HG03060 (cell line): ENCODE measurements around the gene AUTS2.

ENCODE experiments used
- ATAC-seq: cut with Tn5 transposase; IDR thresholded peaks from one replicate; pipeline ENCODE4 v1.9.1; 2021; ENCODE audit warnings: low read depth, moderate number of reproducible peaks; ENCODE audit not compliant: unreplicated experiment

Gene AUTS2

DNA sequence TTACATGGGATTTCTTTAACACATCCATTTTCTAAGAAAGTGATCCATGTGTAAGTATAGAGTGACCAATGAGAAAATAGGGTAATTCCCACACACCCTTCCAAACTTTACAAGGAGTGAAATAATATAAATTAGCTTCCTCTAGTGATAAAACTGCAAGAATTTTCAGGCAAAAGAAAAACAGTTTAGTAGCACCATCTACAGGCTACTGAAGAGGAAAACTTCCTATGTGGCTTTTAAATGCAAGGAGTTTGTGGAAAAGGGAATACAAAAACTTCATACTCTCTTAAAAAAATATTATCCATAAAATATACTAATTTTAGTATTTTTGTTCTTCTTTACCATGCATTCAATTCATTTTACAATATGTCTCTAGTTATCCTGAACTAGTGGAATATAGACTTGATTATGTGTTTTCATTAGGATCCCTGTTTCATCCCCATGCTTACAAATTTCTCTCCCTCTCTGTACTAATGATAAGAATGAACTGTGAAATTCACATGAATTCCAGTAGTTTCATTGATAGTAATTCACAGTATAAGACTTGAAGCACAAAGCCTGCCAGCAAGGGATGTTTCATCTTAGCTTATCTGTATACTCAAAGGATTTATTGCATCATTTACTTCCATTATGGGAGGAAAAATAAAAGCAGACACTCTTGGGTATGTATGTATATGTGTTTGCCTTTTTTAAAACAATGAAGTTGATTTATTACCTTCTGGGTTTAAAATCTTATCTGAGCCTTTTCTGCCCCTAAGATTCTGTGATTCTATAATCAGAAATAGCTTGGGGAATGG, 442.9 kb downstream of the AUTS2 start:
- ATAC-seq, result no peak

DNA sequence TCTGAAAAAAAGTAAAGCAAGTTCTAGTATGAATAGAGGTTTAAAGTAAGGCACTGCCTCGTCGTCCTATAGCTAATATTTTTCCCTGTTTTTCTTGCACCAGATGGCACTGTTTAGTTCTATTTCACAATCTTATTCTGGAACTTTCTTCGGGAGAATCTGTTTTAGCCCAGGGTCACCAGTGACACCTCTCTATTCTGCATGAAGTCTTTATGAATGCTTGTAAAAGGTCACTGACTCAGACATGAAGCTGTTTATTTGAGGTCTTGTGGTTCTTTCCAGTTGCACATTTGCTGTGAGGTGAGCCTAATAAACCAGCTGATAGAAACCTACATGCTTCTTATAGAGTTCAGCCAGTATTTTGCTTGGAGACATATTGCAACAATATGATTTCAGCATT, 444.3 kb downstream of the AUTS2 start:
- ATAC-seq, result no peak

DNA sequence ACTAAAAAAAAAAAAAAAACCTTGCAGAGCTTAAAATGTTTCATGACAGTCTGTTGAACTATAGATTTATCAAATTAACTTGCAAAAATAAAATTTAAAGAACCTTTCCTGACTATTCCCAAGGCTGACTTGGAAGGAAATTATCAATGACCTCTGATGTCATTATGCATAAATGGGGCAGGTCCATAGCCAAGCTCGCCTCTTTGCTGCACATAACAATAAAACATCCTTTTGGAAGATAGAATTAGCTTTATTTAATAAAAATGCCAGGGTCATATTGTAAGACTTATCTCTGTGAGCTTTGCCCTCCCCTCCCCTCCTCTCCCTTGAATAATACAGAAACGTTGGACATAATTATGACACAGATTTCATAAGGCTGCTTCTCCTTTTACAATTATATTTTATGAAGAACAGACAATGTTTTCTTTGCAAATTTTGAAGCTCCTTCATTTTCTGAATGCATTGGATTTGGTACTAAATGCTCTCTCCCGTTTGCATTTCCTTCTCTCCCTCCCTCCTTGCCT, 444.8 kb downstream of the AUTS2 start:
- ATAC-seq, result no peak

DNA sequence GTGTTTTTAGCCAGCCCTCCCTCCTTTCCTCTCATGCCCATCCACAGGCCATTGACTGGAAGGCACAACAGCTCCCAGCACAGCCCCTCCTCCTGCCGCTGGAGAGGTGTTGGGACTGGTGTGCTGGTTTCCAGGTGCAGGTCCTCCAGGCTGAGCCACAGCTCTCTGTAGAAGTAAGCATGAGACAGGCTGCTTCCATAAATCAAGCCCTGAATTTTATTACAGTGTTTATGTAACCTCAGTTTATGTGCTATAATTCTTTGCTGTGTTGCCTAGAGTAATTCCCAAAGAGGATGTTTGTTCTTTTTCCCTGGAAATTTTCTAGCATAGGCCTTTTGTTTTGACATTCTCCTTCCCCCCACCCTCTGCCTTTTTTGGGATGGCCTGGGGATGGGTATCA, 445.8 kb downstream of the AUTS2 start:
- ATAC-seq, result no peak

DNA sequence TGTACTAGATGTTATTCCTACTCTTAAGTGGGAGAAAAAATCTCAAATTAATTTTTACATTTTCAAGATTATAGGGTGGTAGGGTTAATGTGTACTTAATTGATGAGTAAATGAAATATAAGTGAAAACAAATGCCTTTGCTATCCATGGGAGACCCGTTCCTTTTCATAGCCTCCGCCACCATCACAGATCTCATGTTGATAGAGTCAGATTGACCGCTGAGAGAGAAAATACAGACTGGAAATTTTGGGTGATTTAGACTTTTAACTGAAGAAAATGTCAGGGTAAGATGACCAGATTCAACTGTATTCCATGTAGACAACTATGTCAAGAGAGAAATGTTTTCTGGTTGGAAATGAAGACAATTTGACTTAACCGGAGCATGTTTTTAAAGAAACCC, 446.2 kb downstream of the AUTS2 start:
- ATAC-seq, result no peak

DNA sequence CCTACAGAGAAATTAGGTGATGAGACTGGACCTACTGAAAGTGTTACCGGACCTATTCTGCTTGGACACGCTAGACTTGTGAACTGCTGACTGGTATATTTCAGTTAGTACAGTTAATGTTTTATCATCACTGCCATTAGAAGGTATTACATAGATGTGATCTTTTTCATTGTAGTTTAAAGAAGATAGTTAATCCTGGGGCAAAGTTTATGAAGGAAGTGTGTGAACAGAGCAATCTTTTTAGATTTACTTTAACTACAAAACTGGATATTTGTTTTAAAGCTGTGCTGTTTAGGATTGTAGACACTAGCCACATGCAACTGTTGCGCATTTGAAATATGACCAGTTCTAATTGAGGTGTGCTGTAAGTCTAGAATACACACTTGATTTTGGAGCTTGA, 446.7 kb downstream of the AUTS2 start:
- ATAC-seq, result no peak

DNA sequence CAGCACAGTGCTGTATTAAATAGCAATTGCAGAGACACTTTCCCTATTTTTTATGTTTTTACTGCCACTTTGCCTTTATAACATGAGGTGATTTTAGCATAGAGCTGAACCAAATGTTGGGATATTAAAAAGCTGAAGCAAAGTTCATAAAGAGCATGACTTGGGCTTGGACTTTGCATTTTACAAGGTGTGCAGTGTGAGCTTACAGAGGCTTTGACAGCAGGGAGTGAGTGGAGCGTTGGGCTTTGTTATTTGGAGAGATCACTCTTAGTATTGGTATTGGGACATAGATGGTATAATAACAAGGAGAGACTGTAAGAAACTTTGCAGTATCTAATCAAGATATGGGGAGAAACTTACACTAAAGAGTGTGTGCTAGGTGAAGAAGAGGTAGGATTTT, 449.1 kb downstream of the AUTS2 start:
- ATAC-seq, result no peak

DNA sequence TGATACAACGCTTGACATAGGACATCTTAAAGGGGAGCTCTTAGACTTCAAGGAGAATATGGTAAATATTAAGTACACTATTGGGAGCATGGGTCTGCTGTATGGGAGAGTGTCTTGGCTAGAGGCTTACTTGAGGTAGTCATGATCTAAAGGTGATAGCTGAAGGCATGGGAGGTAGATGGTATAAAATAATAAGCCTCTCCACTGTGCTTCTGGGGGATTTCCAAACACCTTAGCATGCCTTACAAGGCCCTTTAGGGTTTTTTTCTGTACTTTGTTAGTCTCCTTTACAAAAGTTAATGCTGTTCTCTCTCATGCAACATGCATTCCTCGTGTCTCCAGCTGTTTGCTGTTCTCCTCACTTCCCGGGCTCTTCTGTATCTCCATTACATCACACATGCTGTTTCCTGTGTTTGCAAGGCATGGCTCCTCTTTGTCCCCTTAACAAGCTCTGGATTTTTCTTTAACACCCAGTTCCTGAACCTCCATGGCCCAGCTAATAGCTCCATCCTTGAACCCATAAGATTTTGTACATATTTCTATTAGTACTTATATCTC, 449.7 kb downstream of the AUTS2 start:
- ATAC-seq, result no peak

DNA sequence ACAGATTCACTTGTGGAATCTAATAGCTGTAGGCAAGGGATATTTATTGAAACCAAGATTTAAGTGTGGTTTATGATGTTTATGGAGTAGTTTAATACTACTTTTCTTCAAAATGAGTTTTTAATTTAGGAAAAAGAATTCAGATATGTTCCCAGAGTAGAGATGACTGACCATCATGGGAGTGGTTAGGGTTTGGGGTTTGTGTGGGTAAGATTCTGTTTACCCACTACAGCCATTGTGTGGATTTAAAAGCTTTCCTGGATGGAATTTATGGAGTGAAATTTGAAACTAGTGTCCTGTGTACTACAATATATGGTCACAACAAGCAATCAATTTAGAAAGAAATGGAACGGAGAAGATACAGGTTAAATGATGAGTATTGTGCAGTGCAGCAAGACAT, 453.5 kb downstream of the AUTS2 start:
- ATAC-seq, result no peak

DNA sequence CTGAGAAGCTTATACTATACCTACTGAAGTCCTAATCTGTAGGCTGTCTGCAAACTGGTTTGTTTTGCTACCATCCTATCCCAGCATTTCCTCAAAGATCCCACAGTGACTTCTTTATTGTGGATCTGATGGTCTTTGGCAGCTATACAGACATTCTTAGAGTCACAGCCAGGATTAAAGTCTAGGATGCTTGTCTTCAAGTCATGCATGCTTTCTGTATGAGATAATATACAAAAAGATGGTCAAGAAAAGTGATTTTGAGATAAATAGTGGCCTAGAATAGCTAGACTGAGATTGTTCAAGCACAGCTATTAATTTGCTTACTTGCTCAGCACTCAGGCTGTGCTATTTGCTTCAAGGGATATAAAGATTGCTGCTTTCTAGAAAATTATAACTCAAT, 454.4 kb downstream of the AUTS2 start:
- ATAC-seq, result no peak

DNA sequence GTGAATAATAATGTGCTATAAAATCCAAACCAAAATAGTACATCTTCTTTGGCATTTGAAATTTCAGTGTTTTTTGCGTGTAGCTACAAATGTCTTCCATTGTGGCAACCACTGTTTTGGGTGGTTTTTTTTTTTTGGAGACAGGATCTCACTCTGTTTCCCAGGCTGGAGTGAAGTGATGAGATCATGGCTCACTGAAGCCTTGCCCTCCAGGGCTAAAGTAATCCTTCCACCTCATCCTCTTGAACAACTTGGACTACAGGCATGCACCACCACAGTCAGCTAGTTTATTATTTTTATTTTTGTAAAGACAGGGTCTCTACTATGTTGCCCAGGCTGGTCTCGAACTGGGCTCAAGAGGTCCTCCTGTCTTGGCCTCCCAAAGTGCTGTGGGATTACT, 455.1 kb downstream of the AUTS2 start:
- ATAC-seq, result no peak

DNA sequence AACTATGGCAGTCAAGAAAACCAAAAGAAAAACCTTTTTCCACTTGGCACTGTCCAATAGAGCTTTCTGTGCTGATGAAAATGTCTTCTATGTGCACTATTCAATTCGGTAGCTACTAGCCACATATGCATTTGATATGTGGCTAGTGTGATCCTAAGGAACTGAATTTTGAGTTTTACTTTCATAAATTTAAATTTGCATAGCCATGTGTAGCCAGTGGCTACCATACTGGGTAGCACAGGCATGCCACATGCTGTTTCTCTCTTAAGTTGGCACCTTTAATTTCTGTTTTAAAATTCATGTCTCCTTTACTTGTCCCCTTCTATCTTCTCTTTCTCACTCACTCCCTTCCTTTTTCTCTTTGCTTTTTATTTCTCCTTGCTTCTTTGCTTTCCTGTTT, 455.7 kb downstream of the AUTS2 start:
- no peak for ATAC-seq

DNA sequence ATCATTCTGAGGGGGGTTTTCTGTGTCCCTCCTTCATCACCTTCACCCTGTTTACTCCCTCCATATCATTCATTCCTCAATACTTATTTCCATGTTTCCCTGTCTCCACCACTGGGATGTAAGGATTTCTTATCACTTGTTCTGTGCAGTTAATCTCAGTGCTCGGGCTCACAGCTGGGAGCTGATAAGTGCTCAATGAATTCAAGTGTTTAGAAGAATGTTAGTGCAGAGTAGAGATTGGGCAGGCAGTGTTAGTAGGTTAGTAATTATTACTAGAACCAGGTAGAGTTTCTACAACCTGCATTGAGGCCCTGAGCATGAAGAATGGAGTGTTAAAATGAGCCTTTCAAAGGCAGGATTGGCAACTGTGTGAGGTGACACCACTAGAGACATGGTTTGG, 458.1 kb downstream of the AUTS2 start:
- ATAC-seq, result no peak

DNA sequence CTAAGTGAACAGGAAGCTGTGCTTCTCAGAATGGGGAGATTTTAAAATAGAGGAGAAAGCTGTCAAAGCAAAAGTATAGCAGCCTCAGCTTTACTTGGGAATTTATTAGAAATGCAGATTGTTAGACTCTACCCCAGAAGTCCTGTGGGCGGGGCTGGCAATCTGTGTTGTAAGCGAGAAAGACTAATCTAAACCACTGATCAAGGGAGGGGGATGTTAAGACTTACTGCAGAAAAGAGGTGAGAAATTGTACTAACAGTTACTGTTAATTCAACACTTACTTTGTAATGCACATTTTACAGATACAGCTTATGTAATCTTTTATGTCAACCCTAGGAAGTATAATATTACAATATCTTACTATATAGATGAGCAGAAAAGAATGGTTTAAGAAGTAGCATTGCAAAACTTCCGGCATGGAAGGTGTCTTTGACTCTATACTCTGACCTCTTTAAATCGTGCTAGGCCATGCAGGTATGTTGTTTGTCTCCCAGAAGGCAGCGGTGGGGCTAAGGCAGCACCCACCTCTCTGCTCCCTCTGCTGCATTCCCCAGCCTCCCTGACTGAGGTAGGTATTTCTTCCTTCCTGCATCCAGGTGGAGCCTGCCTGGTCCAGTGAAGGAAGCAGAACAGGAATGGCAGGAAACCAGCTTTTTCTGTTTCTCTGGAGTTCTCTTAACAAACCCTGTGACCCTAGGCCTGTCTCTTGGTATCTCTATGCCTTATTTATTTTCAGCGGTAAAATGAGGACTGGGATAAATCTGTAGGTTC, 462.2 kb downstream of the AUTS2 start:
- no peak for ATAC-seq

DNA sequence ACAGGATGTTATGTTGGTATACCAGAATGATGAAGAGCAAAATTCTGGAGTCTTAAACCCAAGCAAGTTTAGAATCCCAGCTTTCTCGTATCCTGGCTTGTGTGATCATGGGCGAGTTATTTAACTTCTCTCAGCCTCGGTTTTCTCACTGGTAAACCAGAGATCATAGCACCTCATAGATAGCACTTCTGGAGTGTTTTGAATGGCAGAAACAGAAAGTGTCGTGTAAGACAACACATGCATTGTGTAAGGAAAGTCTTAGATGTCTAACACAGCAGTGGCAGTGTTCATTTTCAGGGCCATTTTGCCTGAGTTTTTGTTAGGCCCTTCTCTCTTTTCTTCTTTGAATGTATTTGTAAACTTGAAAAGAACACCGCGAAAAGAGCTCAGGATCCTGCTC, 465.1 kb downstream of the AUTS2 start:
- no peak for ATAC-seq

DNA sequence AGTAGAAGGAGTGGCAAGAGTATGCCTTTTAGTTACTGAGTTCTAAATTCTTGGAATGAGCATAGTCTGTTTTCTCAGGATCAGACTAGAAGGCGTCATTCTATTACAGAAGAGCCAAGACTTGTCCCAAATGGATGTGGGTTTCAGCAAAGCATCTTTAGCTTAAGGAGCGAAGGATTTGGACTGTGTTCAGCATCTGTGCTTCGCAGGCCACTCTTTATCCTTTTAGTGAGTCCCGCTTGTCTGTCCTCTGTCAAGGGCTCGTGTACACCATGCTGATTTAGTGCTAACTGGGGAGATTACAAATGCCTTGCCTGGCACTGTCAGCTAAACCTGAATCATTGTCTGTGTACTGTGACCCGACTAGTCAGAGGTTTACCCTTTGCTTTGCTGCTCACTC, 465.7 kb downstream of the AUTS2 start:
- no peak for ATAC-seq

DNA sequence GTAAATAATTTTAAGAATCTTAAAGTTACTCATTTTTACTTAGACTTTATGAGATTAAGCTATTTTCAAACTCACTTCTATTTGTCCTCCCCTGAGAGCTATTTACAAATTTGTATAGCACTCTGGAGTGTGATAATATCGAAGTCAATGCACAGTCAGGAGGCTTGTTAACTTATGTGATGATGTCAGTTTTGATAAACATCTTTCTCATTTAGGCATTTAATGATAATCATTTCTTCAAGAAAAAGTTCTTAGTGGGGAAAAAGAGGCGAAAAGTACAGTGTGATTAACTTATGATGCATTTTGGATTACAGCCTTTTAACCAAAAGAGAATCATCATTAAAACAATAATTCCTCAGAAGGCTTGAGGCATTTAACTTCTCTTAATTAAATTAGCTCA, 468.6 kb downstream of the AUTS2 start:
- no peak for ATAC-seq

DNA sequence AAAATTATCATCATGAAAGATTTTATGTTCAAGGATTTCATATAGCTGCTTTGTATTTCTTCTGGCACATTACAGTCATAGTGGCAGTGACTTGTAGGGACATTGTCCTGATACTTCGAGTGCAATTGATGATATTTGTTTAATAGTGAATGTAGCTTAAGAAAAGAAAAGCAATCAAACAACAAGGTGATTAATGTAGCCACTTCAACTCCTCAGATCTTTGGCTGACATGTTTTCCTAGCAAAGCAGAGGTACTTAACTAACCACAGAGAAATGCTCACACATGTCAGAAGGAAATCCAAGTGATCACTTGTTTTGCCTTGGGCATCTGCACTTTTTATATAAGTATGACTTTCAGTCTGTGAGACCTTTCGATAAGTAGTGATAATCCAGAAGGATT, 470.3 kb downstream of the AUTS2 start:
- ATAC-seq, result no peak

DNA sequence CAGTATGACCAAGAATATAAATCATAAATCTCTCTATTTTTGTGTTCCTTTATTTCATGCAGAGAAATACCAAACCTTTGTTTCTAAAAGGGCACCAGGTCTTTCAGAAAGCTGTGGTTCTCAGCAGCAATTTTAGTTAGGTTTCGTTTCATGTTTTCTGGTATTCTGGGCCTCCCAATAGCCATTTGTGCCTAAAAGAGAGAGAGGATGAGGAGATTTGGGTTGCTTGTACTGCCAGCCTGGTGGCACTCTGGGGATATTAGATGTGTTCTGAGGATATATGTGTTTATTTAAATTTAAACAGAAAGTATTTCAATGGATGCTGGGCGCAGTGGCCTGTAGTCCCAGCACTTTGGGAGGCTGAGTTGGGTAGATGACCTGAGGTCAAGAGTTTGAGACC, 471.7 kb downstream of the AUTS2 start:
- no peak for ATAC-seq

DNA sequence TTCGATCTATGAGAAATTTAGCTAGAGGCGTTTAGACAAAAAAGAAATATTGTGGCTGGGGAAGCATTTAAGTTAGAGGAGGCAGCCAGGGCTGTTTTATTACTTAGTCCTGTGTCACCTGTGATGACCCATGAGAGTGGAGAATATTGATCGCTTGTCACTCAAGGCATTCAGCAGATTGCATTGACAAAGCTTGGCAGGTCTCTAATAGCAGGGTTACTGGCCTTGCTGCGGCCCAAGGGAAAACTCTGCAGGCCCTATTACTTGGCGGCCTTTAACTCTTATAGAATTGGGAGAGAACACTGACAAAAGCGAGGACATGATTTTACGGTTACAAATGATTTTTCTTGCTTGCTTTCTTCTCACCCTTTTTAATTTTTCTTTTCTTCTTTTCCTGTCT, 473.5 kb downstream of the AUTS2 start:
- ATAC-seq, result no peak

DNA sequence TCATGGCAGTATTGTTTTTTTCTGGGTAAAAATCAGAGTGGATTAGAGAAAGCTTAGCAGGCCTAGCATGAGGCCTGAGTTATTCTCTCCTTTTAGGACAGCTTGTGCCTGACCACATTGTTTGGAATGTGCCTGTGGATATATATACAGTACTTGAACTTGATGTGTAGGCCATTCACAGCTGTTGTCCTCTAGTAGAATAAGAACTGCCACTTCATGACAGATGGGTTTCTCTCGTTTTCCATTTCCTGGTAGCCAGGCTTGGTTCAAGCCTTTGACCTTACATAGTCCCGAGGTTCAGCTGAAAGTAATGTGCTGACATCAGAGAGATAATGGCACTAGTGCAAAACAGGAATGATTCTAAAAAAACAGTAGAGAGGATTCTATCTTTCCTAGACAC, 473.9 kb downstream of the AUTS2 start:
- no peak for ATAC-seq

DNA sequence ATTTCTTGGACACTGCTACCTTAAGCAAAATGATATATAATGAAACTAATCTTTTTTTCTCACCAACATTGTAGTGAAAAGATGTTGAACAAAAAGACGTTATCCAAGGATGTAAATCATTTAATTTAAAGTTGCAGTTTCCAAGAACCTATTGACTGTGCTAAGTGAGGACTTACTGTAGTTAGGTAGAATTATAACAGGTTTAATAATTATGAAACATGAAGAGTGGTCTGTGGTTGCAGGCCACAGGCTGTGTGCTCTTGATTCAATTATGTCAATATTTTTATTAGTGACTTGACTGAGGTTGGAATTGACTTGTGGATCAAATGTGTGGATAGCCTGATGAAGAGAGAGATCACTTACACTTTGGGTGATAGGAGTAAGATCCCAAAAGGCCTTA, 478.1 kb downstream of the AUTS2 start:
- no peak for ATAC-seq
